Dendritic cell treated with granulocyte-macrophage colony-stimulating factor and Interleukin-4, amounts not matched to agents 40 ng/mL and 50 ng/mL, for 4 days (primary cell): Measurements from ENCODE around the gene ARSI.
"Not testable (repeated sequence)": the region's sequence is repeated elsewhere in the genome, so short reads cannot be mapped to it uniquely, and the experiment has no call there.

ENCODE experiments used
- H3K27ac Mint-ChIP-seq: one replicate; pipeline ENCODE4 v1.8.0; 2022; ENCODE audit warnings: mild to moderate bottlenecking, mixed read lengths
- H3K27me3 Mint-ChIP-seq: one replicate; pipeline ENCODE4 v1.8.0; 2022; ENCODE audit warnings: mild to moderate bottlenecking, mixed read lengths
- H3K36me3 Mint-ChIP-seq: one replicate; pipeline ENCODE4 v1.8.0; 2022; ENCODE audit warnings: low read depth, mixed read lengths
- H3K4me1 Mint-ChIP-seq: one replicate; pipeline ENCODE4 v1.8.0; 2022; ENCODE audit warnings: low read depth, mixed read lengths
- H3K4me3 Mint-ChIP-seq: one replicate; pipeline ENCODE4 v1.8.0; 2022; ENCODE audit warnings: mild to moderate bottlenecking, moderate library complexity, mixed read lengths
- H3K9me3 Mint-ChIP-seq: one replicate; pipeline ENCODE4 v1.8.0; 2022; ENCODE audit warnings: mixed read lengths
- intact Hi-C: fragments of 100-400 bp; cut with micrococcal nuclease; formaldehyde crosslinking; loops from one replicate; pipeline ENCODE4 v1.15.0; 2022

Gene ARSI

DNA sequence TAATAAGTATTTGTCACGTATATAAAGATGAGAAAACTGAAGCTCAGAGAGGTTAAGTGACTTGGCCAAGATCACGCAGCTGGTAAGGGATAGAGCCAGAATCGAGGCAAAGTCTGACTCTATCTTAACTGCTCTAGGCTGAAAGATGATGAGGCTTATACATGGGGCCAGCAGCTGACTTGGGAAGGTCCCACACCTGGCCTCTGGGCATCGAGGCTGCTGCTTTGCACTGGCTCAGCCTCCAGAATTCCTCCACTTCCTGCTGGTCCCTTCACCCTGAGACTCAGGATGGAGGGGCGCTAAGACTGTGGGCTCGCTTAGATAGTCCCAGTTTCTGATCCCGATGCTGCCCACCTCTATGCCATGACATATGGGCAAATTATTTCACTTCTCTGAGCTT is 48.3 kb downstream of the ARSI start:
- Mint-ChIP-seq H3K4me3 (no peak overlapping the region), H3K27me3 (peaks cover 3% of the 10 kb centered on the region), H3K27ac (no peak overlapping the region), H3K4me1 (no peaks in the 10 kb centered on the region), H3K36me3 (no peaks in the 10 kb centered on the region), H3K9me3 (no peaks in the 10 kb centered on the region)
- intact Hi-C loops, result no loop called here

DNA sequence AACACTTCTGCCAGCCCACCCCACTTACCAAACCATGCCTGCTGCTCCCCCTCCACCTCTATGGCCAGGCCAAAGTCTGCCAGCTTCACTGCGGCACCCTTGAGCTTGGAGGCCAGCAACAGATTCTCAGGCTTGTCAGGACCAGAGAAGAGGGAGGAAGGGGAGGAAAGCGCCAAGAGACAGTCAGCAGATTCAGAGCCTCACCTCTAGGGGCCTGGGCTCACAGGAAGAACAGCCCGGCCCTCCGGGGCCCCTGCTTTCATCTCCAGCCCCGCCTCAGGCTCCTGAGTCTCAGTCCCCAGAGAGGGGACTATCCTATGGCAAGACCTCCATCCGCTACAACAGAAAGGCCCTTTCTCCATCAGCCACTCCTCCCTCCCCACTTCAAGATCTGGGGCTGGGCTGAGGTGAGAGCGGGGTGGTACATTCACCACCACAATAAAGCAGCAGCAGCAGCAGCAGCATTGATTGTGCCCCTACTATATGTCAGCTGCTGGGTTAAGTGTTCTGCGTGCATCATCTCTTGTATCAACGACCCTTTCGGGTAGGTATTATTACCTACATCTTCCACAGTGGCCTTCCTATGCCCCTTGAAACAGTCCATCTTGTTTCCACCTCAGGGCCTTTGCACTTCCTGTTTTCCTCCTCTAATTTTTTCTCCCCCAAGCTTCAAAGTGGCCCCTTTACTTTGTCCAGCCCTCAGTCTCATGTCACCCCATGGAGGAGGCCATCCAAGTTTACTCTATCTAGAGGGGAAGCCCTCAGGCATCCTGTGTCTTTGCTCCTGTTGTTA is 49.1 kb downstream of the ARSI start:
- intact Hi-C loops, result no loop called here
- H3K36me3 Mint-ChIP-seq, result no peaks in the 10 kb centered on the region
- no peaks in the 10 kb centered on the region for H3K4me1 Mint-ChIP-seq
- peaks cover 3% of the 10 kb centered on the region for H3K27me3 Mint-ChIP-seq
- no peak overlapping the region for H3K4me3 Mint-ChIP-seq
- H3K9me3 Mint-ChIP-seq, result no peaks in the 10 kb centered on the region
- H3K27ac Mint-ChIP-seq, result no peak overlapping the region

DNA sequence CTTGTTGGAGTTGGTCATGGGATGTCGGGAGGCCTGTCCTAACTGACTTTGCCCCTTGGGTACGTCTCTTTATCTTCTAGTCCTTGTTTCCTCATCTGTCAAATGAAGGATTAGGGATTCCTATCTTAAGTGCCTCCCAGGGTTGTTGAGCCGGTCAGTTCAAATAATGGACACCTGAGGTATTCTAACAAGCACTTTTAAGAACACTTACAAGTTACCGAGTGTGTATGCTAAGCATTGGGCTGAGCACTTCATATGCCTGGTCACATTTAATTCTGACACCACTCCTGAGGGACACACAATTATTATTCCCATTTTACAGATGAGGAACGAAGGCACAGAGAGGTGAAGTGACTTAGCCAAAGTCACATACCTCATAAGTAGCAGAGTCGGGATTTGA is 50.2 kb downstream of the ARSI start:
- no peaks in the 10 kb centered on the region for H3K9me3 Mint-ChIP-seq
- H3K4me1 Mint-ChIP-seq, result no peaks in the 10 kb centered on the region
- peaks cover 3% of the 10 kb centered on the region for H3K27me3 Mint-ChIP-seq
- no peak overlapping the region for H3K27ac Mint-ChIP-seq
- no peak overlapping the region for H3K4me3 Mint-ChIP-seq
- intact Hi-C loops, result no loop called here
- H3K36me3 Mint-ChIP-seq, result no peaks in the 10 kb centered on the region

DNA sequence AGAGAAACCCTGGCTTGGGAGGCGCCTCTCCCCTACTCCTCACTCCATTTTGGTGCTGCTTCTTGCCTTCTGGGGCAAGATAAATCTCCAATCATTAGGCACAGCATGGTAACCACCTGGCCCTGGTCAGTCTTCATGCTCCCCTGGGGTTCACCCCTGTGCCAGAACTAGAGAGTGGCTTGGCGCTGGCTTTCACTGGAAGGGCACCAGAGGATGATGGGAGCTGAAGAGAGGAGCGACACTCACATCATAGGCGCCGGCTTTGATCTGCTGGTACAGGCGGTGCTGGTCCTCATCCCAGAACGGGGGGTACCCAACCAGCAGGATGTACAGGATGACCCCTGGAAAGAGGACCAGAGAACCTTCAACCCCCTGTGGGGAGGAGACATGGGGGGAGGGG is 51.2 kb downstream of the ARSI start:
- H3K9me3 Mint-ChIP-seq, result no peaks in the 10 kb centered on the region
- H3K27ac Mint-ChIP-seq, result no peak overlapping the region
- H3K4me3 Mint-ChIP-seq, result no peak overlapping the region
- H3K36me3 Mint-ChIP-seq, result no peaks in the 10 kb centered on the region
- peaks cover 3% of the 10 kb centered on the region for H3K27me3 Mint-ChIP-seq
- no peaks in the 10 kb centered on the region for H3K4me1 Mint-ChIP-seq
- intact Hi-C loops, result no loop called here

DNA sequence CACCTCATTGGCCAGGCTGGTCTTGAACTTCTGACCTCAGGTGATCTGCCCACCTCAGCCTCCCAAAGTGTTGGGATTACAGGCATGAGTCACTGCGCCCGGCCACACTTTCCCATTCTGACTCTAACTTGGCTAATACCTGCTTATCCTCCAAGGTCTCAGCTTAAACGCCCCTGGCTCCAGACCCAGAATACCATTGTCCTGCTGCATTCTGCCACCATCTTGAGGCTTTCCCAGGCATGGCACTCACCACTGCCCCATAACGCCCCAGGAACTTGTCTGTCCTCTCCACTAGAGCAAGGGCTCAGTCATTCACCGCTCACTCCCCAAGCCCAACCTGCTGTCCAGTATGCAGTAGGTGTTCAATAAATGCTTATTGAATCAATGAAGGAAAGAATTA is 53.0 kb downstream of the ARSI start:
- no peaks in the 10 kb centered on the region for H3K9me3 Mint-ChIP-seq
- no peak overlapping the region for H3K4me3 Mint-ChIP-seq
- H3K4me1 Mint-ChIP-seq, result no peaks in the 10 kb centered on the region
- no peaks in the 10 kb centered on the region for H3K36me3 Mint-ChIP-seq
- no peak overlapping the region for H3K27ac Mint-ChIP-seq
- H3K27me3 Mint-ChIP-seq, result peaks cover 3% of the 10 kb centered on the region
- intact Hi-C loops, result no loop called here

DNA sequence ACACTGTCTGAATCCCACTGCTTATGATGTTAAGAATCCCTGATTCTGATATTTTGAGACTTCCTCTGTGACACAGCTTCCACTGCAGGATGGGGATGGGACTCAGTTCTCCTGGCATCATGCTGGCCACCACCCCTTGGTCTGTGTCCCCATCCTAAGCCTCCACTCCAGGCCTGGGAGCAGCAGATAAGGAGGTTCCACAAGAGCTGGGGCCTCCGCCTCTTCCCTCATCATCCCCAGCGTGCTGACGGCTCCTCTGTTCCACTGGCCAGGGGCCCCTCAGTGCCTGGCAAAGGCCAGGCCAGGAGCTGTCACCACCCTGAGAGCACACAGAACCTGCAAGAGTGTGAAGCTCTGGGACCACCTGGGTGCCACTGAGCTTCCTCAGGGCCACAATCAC is 53.8 kb downstream of the ARSI start:
- Mint-ChIP-seq H3K4me1 (no peaks in the 10 kb centered on the region), H3K9me3 (no peaks in the 10 kb centered on the region), H3K27ac (no peak overlapping the region), H3K27me3 (peaks cover 3% of the 10 kb centered on the region), H3K36me3 (no peaks in the 10 kb centered on the region), H3K4me3 (no peak overlapping the region)
- intact Hi-C loops, result no loop called here

DNA sequence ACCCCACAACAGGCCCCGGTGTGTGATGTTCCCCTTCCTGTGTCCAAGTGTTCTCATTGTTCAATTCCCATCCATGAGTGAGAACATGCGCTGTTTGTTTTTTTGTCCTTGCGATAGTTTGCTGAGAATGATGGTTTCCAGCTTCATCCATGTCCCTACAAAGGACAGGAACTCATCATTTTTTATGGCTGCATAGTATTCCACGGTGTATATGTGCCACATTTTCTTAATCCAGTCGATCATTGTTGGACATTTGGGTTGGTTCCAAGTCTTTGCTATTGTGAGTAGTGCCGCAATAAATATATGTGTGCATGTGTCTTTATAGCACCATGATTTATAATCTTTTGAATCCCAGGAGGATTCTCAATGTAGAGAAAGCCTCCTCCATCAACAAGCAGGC is 54.2 kb downstream of the ARSI start:
- H3K9me3 Mint-ChIP-seq, H3K36me3 Mint-ChIP-seq, H3K4me3 Mint-ChIP-seq, H3K4me1 Mint-ChIP-seq, intact Hi-C loops, H3K27me3 Mint-ChIP-seq, H3K27ac Mint-ChIP-seq: not testable (repeated sequence)

DNA sequence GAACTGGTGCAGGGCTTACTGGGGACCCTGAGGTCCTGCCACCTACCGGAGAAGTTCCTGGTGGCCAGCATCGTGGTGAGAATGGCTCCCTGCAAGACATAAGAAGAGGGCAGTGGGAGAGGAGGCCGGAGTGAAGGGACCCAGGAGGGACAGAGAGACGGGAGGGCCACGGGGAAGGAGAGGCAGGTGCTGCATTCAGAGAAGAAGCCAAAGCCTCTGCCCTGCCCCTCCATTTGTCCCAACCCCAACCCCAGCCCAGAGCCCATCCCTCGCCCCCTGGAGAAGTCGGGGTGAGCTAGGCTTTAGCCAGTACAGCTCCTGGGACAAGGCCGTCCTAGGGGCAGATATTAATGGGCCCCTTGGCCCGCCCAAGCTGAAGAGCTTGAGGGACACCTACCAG is 55.0 kb downstream of the ARSI start:
- Mint-ChIP-seq H3K27ac (no peak overlapping the region), H3K27me3 (peaks cover 5% of the 10 kb centered on the region)
- intact Hi-C loops, result no loop called here

DNA sequence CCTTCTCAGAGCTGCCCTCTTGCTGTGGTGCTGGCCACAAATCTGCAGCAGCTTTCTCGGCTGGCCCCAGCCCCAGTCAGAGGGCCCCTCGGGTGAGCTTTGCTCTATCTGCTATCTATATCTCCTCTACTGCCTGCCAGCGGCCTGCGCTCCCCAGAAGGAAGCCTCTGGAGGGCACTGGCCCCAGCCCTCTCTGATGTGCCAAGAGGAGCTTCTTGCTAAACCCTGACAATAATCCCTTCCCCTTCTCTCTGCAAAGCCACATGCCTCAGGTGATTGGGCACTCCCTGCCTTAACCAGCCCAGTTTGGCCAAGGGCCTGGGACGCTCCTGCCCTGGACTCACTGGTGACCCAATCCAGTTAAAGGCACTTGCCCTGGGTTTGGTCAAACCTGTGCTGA is 55.9 kb downstream of the ARSI start:
- H3K27me3 Mint-ChIP-seq, result peaks cover 6% of the 10 kb centered on the region
- no peaks in the 10 kb centered on the region for H3K36me3 Mint-ChIP-seq
- no peak overlapping the region for H3K27ac Mint-ChIP-seq
- no peaks in the 10 kb centered on the region for H3K4me1 Mint-ChIP-seq
- H3K4me3 Mint-ChIP-seq, result no peak overlapping the region
- H3K9me3 Mint-ChIP-seq, result no peaks in the 10 kb centered on the region
- intact Hi-C loops, result no loop called here

More for the DNA sequence above, 55.0 kb downstream of the ARSI start:
- no peaks in the 10 kb centered on the region for H3K36me3 Mint-ChIP-seq
- no peaks in the 10 kb centered on the region for H3K4me1 Mint-ChIP-seq
- H3K4me3 Mint-ChIP-seq, result no peak overlapping the region
- H3K9me3 Mint-ChIP-seq, result no peaks in the 10 kb centered on the region

DNA sequence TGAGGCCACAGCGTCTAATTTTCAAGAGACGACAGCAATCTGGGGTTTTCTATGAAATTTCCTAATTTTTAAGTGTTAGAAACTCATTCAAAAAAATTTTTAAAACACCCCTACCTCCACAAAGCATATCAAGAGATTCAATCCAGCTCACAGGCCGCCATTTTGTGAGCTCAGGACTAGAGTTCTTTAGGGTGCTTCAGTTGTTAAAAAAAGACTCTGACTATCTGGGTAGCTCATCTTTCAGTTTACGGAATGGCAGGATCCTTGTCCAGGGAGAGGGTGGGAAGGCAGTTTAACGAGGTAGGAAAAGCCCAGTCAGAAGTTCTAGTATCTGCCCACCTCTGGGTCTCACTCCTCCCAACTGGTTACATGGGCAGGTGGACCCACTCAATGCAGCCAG is 56.3 kb downstream of the ARSI start:
- intact Hi-C loops, result no loop called here
- H3K36me3 Mint-ChIP-seq, result no peaks in the 10 kb centered on the region
- H3K4me3 Mint-ChIP-seq, result no peak overlapping the region
- H3K9me3 Mint-ChIP-seq, result no peaks in the 10 kb centered on the region
- H3K27ac Mint-ChIP-seq, result no peak overlapping the region
- H3K4me1 Mint-ChIP-seq, result peaks cover 4% of the 10 kb centered on the region
- H3K27me3 Mint-ChIP-seq, result peaks cover 8% of the 10 kb centered on the region
